CD4-positive, alpha-beta T cell (primary cell): ENCODE results near the gene TSPYL1. TPM values are rescaled to one million over a fixed set of nuclear protein-coding genes. Genes with fewer than 3 reads are reported as not detected.

Experiments
- ATAC-seq: fragments of 200-7000 bp; cut with Tn5 transposase; one replicate; pipeline ENCODE4 v1.10.0; 2022; ENCODE audit warnings: mild to moderate bottlenecking; ENCODE audit not compliant: poor library complexity
- CTCF ChIA-PET: fragments of 350-600 bp; sonication (Branson Sonifier 250); formaldehyde crosslinking; loops from one replicate; lab custom pipeline; 2021; ENCODE audit warnings: antibody characterized with exemption, inconsistent platforms; lab: Charles Lee
- POLR2A ChIA-PET: fragments of 350-600 bp; sonication (Branson Sonifier 250); formaldehyde crosslinking; loops from one replicate; lab custom pipeline; 2021; ENCODE audit warnings: antibody characterized with exemption, inconsistent platforms; lab: Charles Lee
- DNase-seq, 14 experiments: peaks; one replicate each; pipeline ENCODE4 v3.0.0-alpha.2; 2013 to 2020; ENCODE audit warnings: mixed read lengths in 2 of 14
- H3K27ac ChIP-seq, 2 donors: one replicate each; pipeline versions ENCODE4 v1.5.1 to v1.7.0; 2013; ENCODE audit warnings: low read length in 2 of 2, low read depth in 1 of 2, mild to moderate bottlenecking in 1 of 2
- H3K27me3 ChIP-seq, 2 experiments: 1 replicate in 1 of 2; 2 replicates in 1 of 2; pipeline versions ENCODE4 v1.6.1 to v1.7.0; 2013; ENCODE audit warnings: low read length in 2 of 2, control low read depth in 1 of 2, mild to moderate bottlenecking in 1 of 2, moderate library complexity in 1 of 2; ENCODE audit not compliant: insufficient read depth in 2 of 2, control insufficient read depth in 1 of 2
- H3K36me3 ChIP-seq: one replicate; pipeline ENCODE4 v1.6.1; 2013; ENCODE audit warnings: low read length, control low read depth; ENCODE audit not compliant: insufficient read depth
- H3K4me1 ChIP-seq: one replicate; pipeline ENCODE4 v1.6.1; 2013; ENCODE audit warnings: low read length, control low read depth; ENCODE audit not compliant: insufficient read depth
- H3K4me3 ChIP-seq: one replicate; pipeline ENCODE4 v1.5.1; 2013; ENCODE audit warnings: mild to moderate bottlenecking, low read length, moderate library complexity
- H3K9me3 ChIP-seq, 2 experiments: 1 replicate in 1 of 2; 2 replicates in 1 of 2; pipeline versions ENCODE4 v1.6.1 to v1.7.0; 2013; ENCODE audit warnings: low read length in 2 of 2, mild to moderate bottlenecking in 2 of 2, control low read depth in 1 of 2, moderate library complexity in 1 of 2; ENCODE audit not compliant: control insufficient read depth in 1 of 2, insufficient read depth in 1 of 2
- H3K27ac Mint-ChIP-seq: one replicate; pipeline ENCODE4 v1.8.0; 2020; ENCODE audit warnings: mixed read lengths
- H3K27me3 Mint-ChIP-seq: one replicate; pipeline ENCODE4 v1.8.0; 2021; ENCODE audit warnings: mixed read lengths
- H3K36me3 Mint-ChIP-seq: one replicate; pipeline ENCODE4 v1.8.0; 2021; ENCODE audit warnings: low read depth, mixed read lengths
- H3K4me1 Mint-ChIP-seq: one replicate; pipeline ENCODE4 v1.8.0; 2021; ENCODE audit warnings: low read depth, mixed read lengths
- H3K4me3 Mint-ChIP-seq: one replicate; pipeline ENCODE4 v1.8.0; 2020; ENCODE audit warnings: mild to moderate bottlenecking, mixed read lengths
- H3K9me3 Mint-ChIP-seq: one replicate; pipeline ENCODE4 v1.8.0; 2020; ENCODE audit warnings: mixed read lengths
- intact Hi-C, 2 experiments: fragments of 100-400 bp; cut with DNase I in 1 of 2; cut with micrococcal nuclease in 1 of 2; formaldehyde crosslinking; loops; one replicate each; pipeline versions ENCODE4 v1.15.1 to v1.9.0; 2023 to 2025; cut with DNase I, micrococcal nuclease
- total RNA-seq, 174 experiments: library from RNA in 2 of 174; stranded (reverse) in 2 of 174; gene quantifications; one replicate each; pipeline ENCODE4 v1.2.3 and lab custom pipeline; 2021 to 2026
- TF ChIP-seq, protein P1 (sequence below): fragments of 200-600 bp; IDR thresholded peaks from one replicate; pipeline ENCODE4 v1.8.0; 2022; ENCODE audit warnings: antibody characterized with exemption, mild to moderate bottlenecking

The TSPYL1 gene
- total RNA-seq, 2 experiments from 2014 or later, result 225 to 226 TPM

DNA sequence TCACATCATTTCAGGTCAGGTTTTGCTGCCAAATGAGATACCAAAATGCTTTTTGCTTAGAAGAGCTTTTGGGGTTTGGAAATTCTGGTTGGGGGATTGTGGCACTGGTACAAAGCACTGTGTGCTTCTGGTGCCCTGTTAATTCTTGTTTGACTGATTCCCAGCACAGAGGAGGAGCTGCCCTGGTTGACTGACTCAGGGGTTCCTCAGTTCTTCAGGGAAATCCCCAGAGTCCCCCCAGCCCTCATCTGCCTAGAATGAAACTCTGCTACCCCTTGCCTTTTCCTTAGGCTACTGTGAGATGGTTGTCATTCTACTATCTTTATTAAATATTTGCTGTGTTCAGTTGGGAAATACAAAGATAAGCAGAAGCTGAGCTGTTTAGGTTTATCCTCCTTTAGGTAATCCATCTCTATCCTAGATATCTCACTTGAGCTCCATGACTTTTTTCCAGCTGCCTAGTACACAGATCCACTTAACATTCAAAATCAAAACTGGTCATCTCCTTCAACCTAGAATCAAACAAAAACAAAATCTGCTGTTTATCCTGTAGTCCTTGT, 24.9 kb upstream of the TSPYL1 start:
- POLR2A ChIA-PET, result no interaction called here
- intact Hi-C loops, result no loop called here
- CTCF ChIA-PET, result no interaction called here
- ATAC-seq, result no peak
- no peak for DNase-seq
- H3K4me1 ChIP-seq, result no peaks in the 10 kb centered on the region
- Mint-ChIP-seq H3K9me3 (no peaks in the 10 kb centered on the region), H3K4me1 (no peaks in the 10 kb centered on the region), H3K27me3 (no peaks in the 10 kb centered on the region), H3K4me3 (no peak overlapping the region), H3K36me3 (no peaks in the 10 kb centered on the region), H3K27ac (no peak overlapping the region)
- H3K9me3 ChIP-seq, result no peaks in the 10 kb centered on the region
- no peaks in the 10 kb centered on the region for H3K27me3 ChIP-seq
- H3K36me3 ChIP-seq, result no peaks in the 10 kb centered on the region
- no peak overlapping the region for H3K27ac ChIP-seq
- TF ChIP-seq, protein P1, sequence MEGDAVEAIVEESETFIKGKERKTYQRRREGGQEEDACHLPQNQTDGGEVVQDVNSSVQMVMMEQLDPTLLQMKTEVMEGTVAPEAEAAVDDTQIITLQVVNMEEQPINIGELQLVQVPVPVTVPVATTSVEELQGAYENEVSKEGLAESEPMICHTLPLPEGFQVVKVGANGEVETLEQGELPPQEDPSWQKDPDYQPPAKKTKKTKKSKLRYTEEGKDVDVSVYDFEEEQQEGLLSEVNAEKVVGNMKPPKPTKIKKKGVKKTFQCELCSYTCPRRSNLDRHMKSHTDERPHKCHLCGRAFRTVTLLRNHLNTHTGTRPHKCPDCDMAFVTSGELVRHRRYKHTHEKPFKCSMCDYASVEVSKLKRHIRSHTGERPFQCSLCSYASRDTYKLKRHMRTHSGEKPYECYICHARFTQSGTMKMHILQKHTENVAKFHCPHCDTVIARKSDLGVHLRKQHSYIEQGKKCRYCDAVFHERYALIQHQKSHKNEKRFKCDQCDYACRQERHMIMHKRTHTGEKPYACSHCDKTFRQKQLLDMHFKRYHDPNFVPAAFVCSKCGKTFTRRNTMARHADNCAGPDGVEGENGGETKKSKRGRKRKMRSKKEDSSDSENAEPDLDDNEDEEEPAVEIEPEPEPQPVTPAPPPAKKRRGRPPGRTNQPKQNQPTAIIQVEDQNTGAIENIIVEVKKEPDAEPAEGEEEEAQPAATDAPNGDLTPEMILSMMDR, result no peak
- H3K4me3 ChIP-seq, result no peak overlapping the region

DNA sequence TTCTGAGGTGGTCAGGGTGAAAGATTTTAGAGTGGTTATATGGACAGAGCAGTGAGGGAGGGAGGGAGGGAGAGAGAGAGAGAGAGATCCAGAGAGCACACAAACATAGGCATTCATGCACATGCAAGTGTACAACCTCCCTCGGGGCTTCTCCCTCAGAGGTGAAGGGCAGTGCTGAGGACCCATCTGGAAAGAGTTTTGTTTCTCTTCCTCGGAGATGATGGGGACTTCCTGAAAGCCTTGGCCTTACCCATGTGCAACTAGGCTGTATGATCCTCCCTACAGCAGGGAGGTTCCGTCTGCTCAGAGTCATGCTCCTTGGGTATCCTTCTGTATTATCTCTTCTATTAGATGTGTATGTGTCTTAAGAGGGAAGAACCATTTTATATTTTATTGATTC, 21.4 kb upstream of the TSPYL1 start:
- intact Hi-C loops, result no loop called here
- Mint-ChIP-seq H3K27me3 (no peaks in the 10 kb centered on the region), H3K36me3 (no peaks in the 10 kb centered on the region), H3K9me3 (peaks cover 3% of the 10 kb centered on the region), H3K4me1 (no peaks in the 10 kb centered on the region), H3K4me3 (no peak overlapping the region), H3K27ac (no peak overlapping the region)
- DNase-seq (no peak), ATAC-seq (no peak)
- H3K9me3 ChIP-seq, result no peaks in the 10 kb centered on the region
- ChIA-PET CTCF (no interaction called here), POLR2A (no interaction called here)
- H3K4me3 ChIP-seq, result no peak overlapping the region
- H3K4me1 ChIP-seq, result no peaks in the 10 kb centered on the region
- H3K36me3 ChIP-seq, result no peaks in the 10 kb centered on the region
- H3K27me3 ChIP-seq, result no peaks in the 10 kb centered on the region
- TF ChIP-seq, protein P1, result no peak
- no peak overlapping the region for H3K27ac ChIP-seq

DNA sequence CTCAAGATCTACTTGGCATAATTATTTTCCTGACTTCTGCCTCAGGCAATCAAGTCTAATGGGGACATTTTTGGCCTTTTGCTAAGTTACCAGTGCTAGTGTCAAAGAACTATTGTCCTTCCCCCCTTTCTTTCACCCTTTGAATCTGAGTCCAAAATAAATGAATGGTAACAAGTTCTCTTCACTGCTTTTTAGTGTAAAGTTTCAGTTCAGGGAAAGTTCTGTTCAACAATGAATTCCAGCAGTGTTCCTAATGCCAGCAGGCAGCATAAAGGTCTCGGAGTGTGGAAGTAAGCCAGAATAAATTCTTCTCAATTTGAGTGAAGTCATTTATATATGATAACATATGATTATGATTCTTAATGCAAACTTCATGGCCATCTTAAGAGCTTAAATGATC, 20.8 kb upstream of the TSPYL1 start:
- H3K9me3 ChIP-seq, result no peaks in the 10 kb centered on the region
- TF ChIP-seq, protein P1, result no peak
- Mint-ChIP-seq H3K4me1 (no peaks in the 10 kb centered on the region), H3K27ac (no peak overlapping the region), H3K9me3 (peaks cover 3% of the 10 kb centered on the region), H3K4me3 (no peak overlapping the region), H3K36me3 (no peaks in the 10 kb centered on the region), H3K27me3 (no peaks in the 10 kb centered on the region)
- intact Hi-C loops, result no loop called here
- no peaks in the 10 kb centered on the region for H3K4me1 ChIP-seq
- no peak overlapping the region for H3K27ac ChIP-seq
- H3K27me3 ChIP-seq, result no peaks in the 10 kb centered on the region
- CTCF ChIA-PET, result no interaction called here
- DNase-seq, result no peak
- H3K36me3 ChIP-seq, result no peaks in the 10 kb centered on the region
- ATAC-seq, result no peak
- POLR2A ChIA-PET, result no interaction called here
- no peak overlapping the region for H3K4me3 ChIP-seq
